ENCODE results near the gene ARVCF.
"Not testable (repeated sequence)": the region's sequence is repeated elsewhere in the genome, so short reads cannot be mapped to it uniquely, and the experiment has no call there.

ARVCF gene

DNA sequence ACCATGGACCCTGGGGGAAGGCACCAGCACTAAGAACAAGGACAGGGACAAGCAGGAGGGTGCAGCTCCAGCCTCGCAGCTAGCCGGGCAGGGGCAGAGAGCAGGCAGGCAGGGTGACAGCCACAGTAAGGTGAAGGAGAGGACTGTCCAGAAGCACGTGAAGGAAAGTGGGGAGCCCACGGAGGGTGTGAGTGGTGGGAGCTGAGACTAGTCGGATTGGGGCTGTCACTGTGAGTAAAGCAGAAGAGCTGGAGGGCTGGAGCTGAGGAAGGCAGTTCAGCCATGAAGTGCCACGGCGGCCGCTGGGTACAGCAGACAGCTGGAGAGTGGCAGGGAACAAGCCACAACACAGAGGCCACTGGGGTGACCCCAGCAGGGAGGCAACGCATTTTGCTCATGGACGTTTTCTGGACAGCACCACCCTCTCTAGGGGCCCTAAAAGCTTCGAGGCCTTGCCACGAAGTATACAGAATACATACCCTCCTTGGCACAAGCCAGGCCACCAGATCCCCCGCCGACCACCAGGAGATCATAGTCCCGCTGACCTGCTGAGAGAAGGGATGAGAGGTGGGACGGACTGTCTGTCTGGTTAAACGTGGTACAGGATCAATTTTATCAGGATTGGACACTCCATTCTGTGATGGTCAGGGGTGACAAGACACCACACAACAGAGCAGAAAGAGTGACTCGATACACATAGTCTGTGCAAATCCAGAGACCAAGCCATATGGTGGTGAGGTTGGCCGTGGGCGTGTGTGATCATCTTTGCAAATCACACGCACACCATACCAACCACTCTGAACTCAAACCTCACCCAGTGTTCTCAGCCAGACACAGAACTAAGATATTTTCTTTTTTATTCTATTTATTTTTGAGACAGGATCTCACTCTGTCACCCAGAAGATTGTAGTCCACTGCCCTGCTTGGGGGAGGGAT is 85.8 kb downstream of the ARVCF start:
- DNase-seq = no peak

DNA sequence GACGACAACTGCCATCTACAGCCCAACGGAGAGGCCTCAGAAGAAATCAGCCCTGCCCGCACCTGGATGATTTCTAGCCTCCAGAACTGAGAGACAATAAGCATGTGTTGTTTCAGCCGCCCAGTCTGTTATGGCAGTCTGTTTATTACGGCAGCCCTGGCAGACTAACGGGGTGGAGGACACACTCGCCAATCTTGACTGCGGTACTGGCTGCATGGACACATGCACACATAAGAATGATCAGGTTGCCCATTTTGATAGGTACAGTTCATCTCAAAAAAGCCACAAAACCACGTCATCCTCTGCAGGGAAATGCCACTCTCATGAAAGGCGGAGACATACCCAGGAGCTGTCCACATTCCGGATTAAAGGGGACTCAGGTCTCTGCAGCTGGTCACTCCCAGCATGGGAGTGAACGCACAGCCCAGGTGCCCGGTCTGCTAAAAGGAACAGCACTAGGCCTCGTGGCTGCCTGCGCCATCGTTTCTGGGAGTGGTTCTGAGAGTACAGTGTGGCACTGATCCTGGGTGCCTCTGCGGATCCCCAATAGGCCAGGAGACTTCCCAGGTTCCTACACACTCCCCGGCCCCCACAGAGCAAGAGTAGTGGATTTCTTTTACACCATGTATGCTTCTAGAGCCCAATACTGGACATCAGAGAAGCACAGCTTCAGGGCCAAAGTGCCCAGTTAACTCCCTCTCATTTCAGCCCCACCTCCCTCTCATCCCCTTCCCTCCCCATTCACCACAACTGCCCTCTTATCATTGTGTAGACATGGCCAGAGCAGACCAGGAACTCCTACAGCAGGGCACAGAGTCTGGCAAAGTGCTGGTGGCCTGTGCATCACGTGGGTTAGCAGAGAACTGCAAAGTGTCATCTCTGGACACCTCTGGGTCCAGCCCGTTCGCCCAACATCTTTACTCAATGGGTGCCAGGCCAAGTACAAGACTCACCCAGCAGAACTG is 86.8 kb downstream of the ARVCF start:
- DNase-seq = no peak

DNA sequence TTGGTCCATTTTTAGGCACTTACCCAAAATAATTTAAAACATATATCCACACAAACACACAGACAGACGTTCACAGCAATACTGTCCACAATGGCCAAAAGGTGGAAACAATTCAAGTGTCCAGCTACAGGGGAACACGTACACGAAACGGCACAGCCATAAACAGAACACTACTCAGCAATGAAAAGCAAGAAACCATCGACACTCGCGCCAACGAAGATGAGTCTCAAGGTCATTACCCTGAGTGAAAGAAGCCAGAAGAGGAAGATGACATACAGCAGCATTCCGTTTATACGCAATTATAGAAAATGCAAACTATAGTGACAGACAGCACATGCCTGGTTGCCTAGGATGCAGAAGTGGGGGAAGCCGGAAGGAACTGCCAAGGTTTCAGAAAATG is 88.4 kb downstream of the ARVCF start:
- no peak for DNase-seq

DNA sequence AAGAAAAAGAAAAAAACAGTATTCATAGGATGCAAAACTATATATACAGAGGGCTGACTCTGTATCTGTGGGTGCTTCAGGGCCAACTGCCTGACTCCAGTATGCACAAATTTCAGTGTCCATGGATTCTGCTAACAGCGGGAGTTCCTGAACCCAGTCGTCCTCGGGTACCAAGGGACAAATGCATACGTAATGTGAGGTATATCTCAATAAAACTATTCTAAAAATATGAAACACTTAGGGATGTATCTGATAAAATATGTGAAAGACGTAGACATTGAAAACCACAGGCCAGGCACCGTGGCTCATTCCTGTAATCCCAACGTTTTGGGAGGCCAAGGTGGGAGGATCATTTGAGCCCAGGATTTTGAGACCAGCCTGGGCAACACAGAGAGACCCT is 88.9 kb downstream of the ARVCF start:
- DNase-seq = no peak

DNA sequence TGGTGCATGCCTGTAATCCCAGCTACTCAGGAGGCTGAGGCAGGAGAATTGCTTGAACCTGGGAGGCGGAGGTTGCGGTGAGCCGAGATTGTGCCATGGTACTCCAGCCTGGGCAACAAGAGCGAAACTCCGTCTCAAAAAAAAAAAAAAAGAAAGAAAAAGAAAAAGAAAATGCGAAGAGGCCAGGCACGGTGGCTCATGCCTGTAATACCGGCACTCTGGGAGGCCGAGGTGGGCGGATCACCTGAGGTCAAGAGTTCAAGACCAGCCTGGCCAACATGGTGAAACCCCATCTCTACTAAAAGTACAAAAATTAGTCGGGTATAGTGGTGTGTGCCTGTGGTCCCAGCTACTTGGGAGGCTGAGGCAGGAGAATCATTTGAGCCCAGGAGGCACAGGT is 90.6 kb downstream of the ARVCF start:
- DNase-seq = not testable (repeated sequence)

DNA sequence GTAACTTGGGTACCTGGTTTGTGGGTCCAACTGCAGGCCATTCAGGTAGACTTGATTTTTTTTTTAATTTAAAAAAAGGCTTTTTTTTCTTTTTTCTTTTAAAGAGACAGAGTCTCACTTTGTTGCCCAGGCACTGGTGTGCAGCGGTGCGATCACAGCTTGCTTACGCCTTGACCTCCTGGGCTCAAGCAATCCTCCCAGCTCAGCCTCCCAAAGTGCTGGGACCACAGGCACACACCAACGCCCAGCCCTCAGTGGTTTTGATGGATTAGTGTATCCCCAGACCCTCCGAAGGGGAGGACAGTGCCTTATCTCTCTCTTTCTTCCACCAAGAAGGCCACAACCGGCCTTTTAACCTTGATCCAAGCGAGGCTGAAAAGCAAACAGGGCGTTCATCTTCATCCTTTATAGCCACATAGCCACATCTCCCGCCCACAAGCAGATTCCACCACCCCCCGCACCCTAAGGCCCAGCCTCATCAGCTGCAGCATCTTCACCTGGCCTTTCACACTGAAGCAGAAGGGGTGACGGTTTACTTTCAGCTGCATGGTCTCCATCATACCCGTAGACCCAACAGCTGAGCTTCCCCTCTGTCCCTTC is 92.6 kb downstream of the ARVCF start:
- DNase-seq = no peak

DNA sequence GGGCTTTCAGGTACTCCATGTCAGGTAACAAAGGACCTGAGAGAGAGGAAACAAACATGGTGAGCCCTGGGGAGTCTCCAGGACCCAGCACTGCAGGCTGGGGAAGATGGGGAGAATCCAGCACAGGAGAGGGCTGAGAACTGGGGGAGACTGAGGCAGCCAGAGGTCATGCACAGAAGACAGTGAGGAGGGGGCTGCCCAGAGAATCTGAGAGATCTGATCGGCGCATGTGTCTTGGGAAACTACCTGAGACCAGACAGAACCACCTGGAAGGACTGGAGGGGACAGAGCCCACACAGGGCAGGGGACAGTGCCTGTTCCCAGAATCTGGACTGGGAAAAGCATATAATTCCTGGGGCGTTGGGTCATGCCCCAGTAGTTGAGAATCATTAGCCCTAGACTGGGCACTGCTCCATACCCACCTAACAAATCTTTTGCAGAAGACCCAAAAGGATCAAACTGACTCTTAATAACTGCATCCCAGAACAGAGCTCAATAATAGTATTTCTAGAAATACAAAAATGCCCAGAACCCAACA is 95.0 kb downstream of the ARVCF start:
- DNase-seq = no peak

Data from NCI-H1930 (cell line).